GM21825 (cell line): ENCODE measurements around the gene MRGPRG.
"Not testable (repeated sequence)": the region's sequence is repeated elsewhere in the genome, so short reads cannot be mapped to it uniquely, and the experiment has no call there.

ENCODE experiments used
- ATAC-seq: cut with Tn5 transposase; IDR thresholded peaks from one replicate; pipeline ENCODE4 v1.9.1; 2021; ENCODE audit warnings: mild to moderate bottlenecking, moderate library complexity; ENCODE audit not compliant: unreplicated experiment

The MRGPRG gene

GRCh38 chr11:3218483-3219280 lies at the start of gene MRGPRG:
Gene MRGPRG, minus strand, starts transcription at chr11:3218813. Its CDS starts 0 bp downstream, at chr11:3218813.
- ATAC-seq, result no peak

GRCh38 chr11:3262548-3262947 lies 43.9 kb upstream of the MRGPRG start:
- not testable (repeated sequence) for ATAC-seq

GRCh38 chr11:3261831-3262230 lies 43.2 kb upstream of the MRGPRG start:
- ATAC-seq, result not testable (repeated sequence)

- not testable (repeated sequence) for ATAC-seq
Observed at GRCh38 chr11:3257509-3257908, 38.9 kb upstream of the MRGPRG start.

GRCh38 chr11:3255241-3255640 lies 36.6 kb upstream of the MRGPRG start:
- not testable (repeated sequence) for ATAC-seq

GRCh38 chr11:3254773-3255172 lies 36.2 kb upstream of the MRGPRG start:
- ATAC-seq, result not testable (repeated sequence)

- ATAC-seq, result no peak
Observed at GRCh38 chr11:3245071-3245470, 26.5 kb upstream of the MRGPRG start.

- ATAC-seq, result no peak
Observed at GRCh38 chr11:3243880-3244279, 25.3 kb upstream of the MRGPRG start.

- ATAC-seq, result no peak
Observed at GRCh38 chr11:3237119-3237518, 18.5 kb upstream of the MRGPRG start.

- no peak for ATAC-seq
Observed at GRCh38 chr11:3234846-3235245, 16.2 kb upstream of the MRGPRG start.

- no peak for ATAC-seq
Observed at GRCh38 chr11:3232956-3233355, 14.3 kb upstream of the MRGPRG start.

GRCh38 chr11:3231851-3232744 lies 13.5 kb upstream of the MRGPRG start, which contains the start of gene MRGPRE:
Gene MRGPRE, minus strand, starts transcription at chr11:3232417. Its CDS starts 3,618 bp downstream, at chr11:3228799.
- ATAC-seq, result no peak

GRCh38 chr11:3231550-3231850 lies 12.9 kb upstream of the MRGPRG start:
- no peak for ATAC-seq

GRCh38 chr11:3230636-3231549 lies 12.3 kb upstream of the MRGPRG start:
- no peak for ATAC-seq

- ATAC-seq, result no peak
Observed at GRCh38 chr11:3229673-3230630, 11.3 kb upstream of the MRGPRG start.

- ATAC-seq, result no peak
Observed at GRCh38 chr11:3228445-3228829, 9.8 kb upstream of the MRGPRG start.

GRCh38 chr11:3227568-3228444 lies 9.2 kb upstream of the MRGPRG start:
- no peak for ATAC-seq

- ATAC-seq, result no peak
Observed at GRCh38 chr11:3226846-3227567, 8.4 kb upstream of the MRGPRG start.
